ENCODE measurements around the gene CYTH4. TPM values are rescaled to one million over a fixed set of nuclear protein-coding genes. Genes with fewer than 3 reads are reported as not detected.

The CYTH4 gene
- total RNA-seq, 2 donors from 2014 or later = not detected

DNA sequence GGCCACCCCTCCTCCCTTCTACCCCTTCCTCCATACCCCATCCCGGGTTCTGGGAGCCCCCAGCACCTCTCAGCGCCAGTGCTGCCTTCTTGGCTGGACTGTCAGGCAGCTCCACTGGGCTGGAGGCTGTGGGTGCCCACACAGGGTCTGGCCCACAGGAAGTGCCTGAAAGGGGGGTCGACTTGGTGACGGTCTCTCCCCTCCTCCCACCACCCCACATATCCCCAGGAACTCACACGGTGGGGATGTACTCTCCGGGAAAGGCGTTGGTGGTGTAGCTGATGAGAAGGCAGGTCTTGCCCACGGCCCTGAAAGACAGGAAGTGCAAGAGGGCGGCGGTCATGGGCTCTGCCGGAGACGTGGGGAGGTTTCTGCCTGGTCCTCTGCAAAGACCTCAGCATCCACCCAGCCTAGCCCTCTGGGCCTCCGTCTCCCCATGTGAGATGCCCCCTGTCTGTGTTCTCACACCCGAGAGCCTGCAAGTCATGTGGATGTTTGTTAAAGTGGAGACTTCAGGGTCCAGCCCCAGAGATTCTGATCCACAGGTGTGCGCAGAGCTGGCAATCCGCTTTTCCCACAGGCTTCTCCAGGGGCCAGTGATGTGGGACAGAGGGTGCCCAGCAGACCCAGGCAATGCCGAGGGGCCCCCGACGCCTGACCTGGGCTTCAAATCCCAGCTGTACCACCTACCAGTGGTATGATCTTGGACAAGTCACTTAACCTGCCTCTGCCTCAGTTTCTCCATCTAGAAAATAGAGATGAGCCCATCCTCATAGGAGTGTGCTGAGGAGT lies 40.8 kb upstream of the CYTH4 start:
- no peak overlapping the region for H3K9ac ChIP-seq (ENCODE audit: extremely low read depth, low read length, poor library complexity, severe bottlenecking)

DNA sequence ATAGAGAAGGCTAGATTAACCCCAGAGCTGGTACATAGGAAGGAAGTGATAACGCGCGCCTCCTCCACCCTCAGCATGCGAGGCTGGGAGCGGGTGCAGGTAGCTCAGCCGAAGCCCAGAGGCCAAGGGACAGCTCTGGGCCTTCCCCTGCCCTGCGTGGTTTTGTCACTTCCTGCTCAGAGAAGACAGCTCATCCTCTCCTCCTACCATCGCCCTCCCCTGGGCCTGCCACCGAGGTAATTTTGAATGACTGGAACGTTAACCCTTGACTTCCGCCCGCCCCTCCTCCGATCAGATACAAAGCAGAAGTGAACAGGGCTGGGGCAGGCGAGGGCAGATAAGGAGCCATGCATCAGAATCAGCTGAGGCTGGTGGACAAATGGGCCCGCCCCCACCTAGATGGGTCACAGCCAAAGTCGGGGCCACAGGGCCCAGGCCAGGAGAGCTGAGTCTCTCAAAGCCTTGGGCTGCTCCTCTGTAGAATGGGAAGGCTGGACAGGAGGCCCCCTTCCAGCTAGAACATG lies 39.9 kb upstream of the CYTH4 start:
- Histone ChIP-seq H3K27ac (ENCODE audit: low read depth, low read length) (no peak overlapping the region), H3K4me1 (ENCODE audit: control insufficient read depth, insufficient read depth, low read length) (peaks cover 5% of the 10 kb centered on the region), H3K4me3 (ENCODE audit: low read length) (no peak overlapping the region), H3K36me3 (ENCODE audit: control insufficient read depth, insufficient read depth, low read length) (no peaks in the 10 kb centered on the region), H3K9me3 (ENCODE audit: control insufficient read depth, low read length) (no peaks in the 10 kb centered on the region), H3K27me3 (ENCODE audit: control insufficient read depth, insufficient read depth, low read length, poor library complexity, severe bottlenecking) (no peaks in the 10 kb centered on the region), H3K9ac (ENCODE audit: extremely low read depth, low read length, poor library complexity, severe bottlenecking) (no peak overlapping the region)
- Mint-ChIP-seq H3K4me1 (peaks cover 13% of the 10 kb centered on the region), H3K4me3 (no peak overlapping the region), H3K9me3 (no peaks in the 10 kb centered on the region), H3K36me3 (ENCODE audit: low read depth) (no peaks in the 10 kb centered on the region), H3K27me3 (ENCODE audit: insufficient read depth) (no peaks in the 10 kb centered on the region), H3K27ac (no peak overlapping the region)
- 77 to 92% methylated on average over 9 to 16 of the region's 16 CpGs for WGBS, 2 experiments (ENCODE audit: insufficient coverage in 1 of 2, insufficient read length in 1 of 2)
- TF ChIP-seq, protein P1, sequence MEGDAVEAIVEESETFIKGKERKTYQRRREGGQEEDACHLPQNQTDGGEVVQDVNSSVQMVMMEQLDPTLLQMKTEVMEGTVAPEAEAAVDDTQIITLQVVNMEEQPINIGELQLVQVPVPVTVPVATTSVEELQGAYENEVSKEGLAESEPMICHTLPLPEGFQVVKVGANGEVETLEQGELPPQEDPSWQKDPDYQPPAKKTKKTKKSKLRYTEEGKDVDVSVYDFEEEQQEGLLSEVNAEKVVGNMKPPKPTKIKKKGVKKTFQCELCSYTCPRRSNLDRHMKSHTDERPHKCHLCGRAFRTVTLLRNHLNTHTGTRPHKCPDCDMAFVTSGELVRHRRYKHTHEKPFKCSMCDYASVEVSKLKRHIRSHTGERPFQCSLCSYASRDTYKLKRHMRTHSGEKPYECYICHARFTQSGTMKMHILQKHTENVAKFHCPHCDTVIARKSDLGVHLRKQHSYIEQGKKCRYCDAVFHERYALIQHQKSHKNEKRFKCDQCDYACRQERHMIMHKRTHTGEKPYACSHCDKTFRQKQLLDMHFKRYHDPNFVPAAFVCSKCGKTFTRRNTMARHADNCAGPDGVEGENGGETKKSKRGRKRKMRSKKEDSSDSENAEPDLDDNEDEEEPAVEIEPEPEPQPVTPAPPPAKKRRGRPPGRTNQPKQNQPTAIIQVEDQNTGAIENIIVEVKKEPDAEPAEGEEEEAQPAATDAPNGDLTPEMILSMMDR (conservative IDR thresholded peaks at IDR 0.05) = no peak
- peak; percentile 65 for DNase-seq

More for the DNA sequence above, 40.8 kb upstream of the CYTH4 start:
- peaks cover 5% of the 10 kb centered on the region for H3K4me1 ChIP-seq (ENCODE audit: control insufficient read depth, insufficient read depth, low read length)
- peak; percentile 51 for DNase-seq
- Mint-ChIP-seq H3K4me1 (peaks cover 16% of the 10 kb centered on the region), H3K27ac (no peak overlapping the region), H3K36me3 (ENCODE audit: low read depth) (no peaks in the 10 kb centered on the region), H3K4me3 (no peak overlapping the region), H3K27me3 (ENCODE audit: insufficient read depth) (no peaks in the 10 kb centered on the region), H3K9me3 (no peaks in the 10 kb centered on the region)
- H3K4me3 ChIP-seq (ENCODE audit: low read length) = no peak overlapping the region
- no peaks in the 10 kb centered on the region for H3K9me3 ChIP-seq (ENCODE audit: control insufficient read depth, low read length)
- 80 to 91% methylated on average over 11 to 19 of the region's 19 CpGs for WGBS, 2 experiments (ENCODE audit: insufficient coverage in 1 of 2, insufficient read length in 1 of 2)
- H3K36me3 ChIP-seq (ENCODE audit: control insufficient read depth, insufficient read depth, low read length) = no peaks in the 10 kb centered on the region
- H3K27ac ChIP-seq (ENCODE audit: low read depth, low read length) = no peak overlapping the region
- TF ChIP-seq, protein P1 (conservative IDR thresholded peaks at IDR 0.05) = no peak
- H3K27me3 ChIP-seq (ENCODE audit: control insufficient read depth, insufficient read depth, low read length, poor library complexity, severe bottlenecking) = no peaks in the 10 kb centered on the region

DNA sequence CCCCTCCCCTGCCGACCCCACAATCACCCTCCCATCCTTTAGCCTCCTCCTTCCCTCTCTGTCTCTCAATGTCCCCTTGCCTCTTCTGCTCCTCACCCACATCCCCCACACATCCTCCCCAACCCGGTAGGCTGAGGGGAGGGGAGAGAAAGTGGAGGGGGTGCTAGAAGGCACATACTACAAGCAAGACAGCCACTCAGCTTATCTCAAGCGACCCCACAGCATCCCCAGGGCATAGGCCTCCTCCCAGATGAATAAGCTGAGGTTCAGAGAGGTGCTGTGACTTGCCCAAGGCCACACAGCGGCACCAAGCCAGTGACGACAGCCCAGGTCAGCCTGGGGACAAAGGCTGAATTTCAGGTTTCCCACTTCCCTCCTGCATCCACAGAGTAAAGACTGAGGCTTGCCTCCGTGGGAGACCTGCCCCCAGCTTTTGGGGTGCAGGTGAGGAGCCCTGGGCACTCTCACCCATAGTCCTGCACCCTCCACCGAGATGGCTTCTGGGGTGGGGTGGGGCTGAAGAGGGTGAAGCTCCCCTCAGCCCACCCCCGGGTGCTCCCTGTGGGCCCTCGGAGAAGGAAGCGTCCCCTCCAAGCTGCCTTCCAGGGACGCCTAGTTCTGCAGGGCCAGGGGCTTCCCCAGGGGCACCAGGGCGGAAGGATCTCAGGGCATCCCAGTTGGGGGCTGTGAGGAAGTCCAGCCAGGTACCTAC lies 38.8 kb upstream of the CYTH4 start:
- peak; percentile 37 for DNase-seq
- H3K36me3 Mint-ChIP-seq (ENCODE audit: low read depth) = no peaks in the 10 kb centered on the region
- H3K9me3 Mint-ChIP-seq = no peaks in the 10 kb centered on the region
- Histone ChIP-seq H3K27ac (ENCODE audit: low read depth, low read length) (no peak overlapping the region), H3K4me1 (ENCODE audit: control insufficient read depth, insufficient read depth, low read length) (peaks cover 5% of the 10 kb centered on the region), H3K4me3 (ENCODE audit: low read length) (no peak overlapping the region), H3K36me3 (ENCODE audit: control insufficient read depth, insufficient read depth, low read length) (no peaks in the 10 kb centered on the region), H3K9ac (ENCODE audit: extremely low read depth, low read length, poor library complexity, severe bottlenecking) (no peak overlapping the region), H3K9me3 (ENCODE audit: control insufficient read depth, low read length) (no peaks in the 10 kb centered on the region), H3K27me3 (ENCODE audit: control insufficient read depth, insufficient read depth, low read length, poor library complexity, severe bottlenecking) (no peaks in the 10 kb centered on the region)
- TF ChIP-seq, protein P1 (conservative IDR thresholded peaks at IDR 0.05) = no peak
- H3K4me3 Mint-ChIP-seq = peak overlapping the region; percentile 30
- no peak overlapping the region for H3K27ac Mint-ChIP-seq
- peaks cover under 1% of the 10 kb centered on the region for H3K27me3 Mint-ChIP-seq (ENCODE audit: insufficient read depth)
- WGBS, 2 experiments (ENCODE audit: insufficient coverage in 1 of 2, insufficient read length in 1 of 2) = 87 to 93% methylated on average over 3 to 11 of the region's 12 CpGs
- H3K4me1 Mint-ChIP-seq = peaks cover 8% of the 10 kb centered on the region
